Activated T-cell treated with anti-CD3 and anti-CD28 coated beads for 24 hours (primary cell): ENCODE measurements around the gene LCMT1.

Experiments used
- DNase-seq: peaks from one replicate; pipeline ENCODE4 v3.0.0-alpha.2; 2020; ENCODE audit warnings: low read depth

LCMT1 gene

DNA sequence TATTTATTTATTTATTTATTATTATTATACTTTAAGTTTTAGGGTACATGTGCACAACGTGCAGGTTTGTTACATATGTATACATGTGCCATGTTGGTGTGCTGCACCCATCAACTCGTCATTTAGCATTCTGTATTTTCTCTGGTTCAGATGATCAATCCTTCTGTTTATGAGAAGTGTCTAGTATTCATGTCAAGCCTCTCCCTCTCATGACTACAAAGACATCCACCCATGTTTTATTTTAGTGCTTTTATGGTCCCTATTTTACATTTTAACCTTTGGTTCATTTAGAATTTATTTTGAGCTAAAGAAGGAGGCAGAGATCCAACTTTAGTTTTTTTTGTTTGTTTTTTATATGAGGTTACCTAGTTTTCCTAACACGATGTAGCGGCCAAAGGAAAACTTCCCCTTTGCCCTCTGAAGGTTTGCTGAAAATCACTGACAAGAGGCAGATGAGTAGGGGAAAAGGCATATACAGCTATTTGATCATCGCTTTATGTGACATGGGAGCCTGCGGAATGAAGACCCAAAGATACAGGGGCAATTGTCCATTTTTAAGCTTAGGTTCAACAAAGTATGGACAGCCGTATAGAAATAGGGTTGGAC, 82.8 kb downstream of the LCMT1 start:
- no peak for DNase-seq

DNA sequence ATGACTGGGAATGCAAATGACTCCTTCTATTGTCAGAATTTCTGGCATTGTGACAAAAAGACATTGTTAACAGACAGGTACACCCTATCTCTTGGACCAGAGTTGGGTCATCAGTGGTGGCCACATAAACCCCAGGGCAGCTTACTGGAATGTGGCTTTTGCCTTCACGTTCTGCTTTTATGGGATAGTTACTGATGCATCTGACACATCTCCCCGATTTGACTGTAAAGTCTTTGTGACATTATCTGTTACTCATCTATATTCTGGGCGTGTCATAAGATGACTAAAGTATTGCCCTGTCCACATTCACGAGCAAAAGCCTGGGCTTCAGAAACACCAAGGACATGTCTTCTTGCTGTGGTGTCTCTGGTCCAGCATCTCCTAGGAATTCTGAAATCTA, 86.5 kb downstream of the LCMT1 start:
- no peak for DNase-seq

DNA sequence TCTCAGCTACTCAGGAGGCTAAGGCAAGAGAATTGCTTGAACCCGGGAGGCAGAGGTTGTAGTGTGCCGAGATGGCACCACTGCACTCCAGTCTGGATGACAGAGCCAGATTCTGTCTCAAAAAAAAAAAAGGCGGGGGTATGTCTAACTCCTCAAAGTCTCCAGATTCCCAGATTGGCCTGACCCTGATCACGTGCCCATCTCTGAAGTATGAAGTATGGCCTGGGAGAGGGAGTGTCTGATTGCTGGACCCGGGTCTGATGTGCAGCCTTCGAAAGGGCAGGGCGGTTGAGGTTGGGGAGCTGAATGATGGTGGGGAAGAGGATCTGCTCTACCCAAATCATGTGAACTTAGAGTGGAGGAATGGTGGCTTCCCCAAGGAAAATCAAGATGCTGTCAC, 87.9 kb downstream of the LCMT1 start:
- DNase-seq = no peak

DNA sequence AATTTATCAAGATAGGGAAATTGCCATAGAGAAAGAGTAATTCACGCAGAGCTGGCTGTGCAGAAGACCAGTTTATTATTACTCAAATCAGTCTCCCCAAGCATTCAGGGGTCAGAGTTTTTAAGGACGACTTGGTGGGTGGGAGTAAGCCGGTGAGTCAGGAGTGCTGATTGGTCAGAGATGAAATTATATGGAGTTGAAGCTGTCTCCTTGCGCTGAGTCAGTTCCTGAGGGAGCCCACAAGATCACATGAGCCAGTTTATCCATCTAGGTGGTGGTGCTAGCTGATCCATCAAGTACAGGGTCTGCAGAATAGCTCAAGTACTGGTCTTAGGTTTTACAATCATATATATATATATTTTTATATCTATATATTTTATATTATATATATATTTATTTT, 99.2 kb downstream of the LCMT1 start:
- DNase-seq = no peak

DNA sequence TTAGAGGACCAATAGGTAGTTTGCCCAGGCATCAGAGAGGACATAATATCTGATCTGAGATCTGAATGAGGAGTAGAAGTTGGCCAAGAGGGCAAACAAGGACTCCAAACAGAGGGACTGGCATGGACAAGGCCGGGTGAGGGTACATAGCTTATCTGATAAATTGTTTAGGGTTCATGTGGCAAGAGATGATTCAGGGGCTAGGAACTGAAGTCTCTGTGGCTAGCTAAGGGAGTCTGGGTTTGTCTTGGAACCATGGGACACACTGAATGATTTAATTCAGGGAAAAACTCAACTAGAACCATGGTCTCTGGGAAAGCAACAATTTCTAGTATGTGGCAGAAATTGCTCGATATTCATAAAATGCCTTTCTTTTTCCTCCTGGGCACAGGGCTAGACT, 101.1 kb downstream of the LCMT1 start:
- DNase-seq = no peak

DNA sequence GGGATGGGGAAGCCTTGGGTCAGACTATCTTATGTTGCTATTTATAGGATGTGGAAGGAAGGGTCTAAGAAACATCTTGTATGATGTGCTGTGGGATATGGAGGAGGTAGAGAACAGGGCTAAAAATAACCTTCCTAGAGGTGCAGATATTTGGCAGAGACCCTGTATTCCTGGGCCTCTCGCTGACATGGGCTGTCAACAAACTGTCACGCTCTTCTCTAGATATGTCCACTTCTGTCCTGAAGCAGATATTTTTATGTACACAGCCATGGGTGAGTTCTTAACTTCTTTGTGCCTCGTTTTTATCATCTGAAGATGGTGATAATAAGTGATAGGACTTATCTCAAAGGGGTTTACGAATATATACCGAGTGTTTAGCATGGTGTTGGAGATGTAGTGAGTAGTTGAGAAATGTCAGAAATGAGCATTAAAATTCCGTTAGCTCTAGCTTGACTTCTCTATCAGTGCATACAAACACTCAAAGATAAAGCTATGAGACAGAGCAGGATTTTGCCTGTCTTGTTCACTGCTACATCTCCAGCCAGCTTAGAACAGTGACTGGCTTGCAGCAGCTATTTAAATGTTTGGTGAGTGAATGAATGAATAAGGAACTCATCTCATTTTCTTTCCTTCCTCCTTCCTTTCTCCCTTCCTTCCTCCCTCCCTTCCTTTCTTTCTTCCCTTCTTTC, 102.3 kb downstream of the LCMT1 start:
- no peak for DNase-seq

DNA sequence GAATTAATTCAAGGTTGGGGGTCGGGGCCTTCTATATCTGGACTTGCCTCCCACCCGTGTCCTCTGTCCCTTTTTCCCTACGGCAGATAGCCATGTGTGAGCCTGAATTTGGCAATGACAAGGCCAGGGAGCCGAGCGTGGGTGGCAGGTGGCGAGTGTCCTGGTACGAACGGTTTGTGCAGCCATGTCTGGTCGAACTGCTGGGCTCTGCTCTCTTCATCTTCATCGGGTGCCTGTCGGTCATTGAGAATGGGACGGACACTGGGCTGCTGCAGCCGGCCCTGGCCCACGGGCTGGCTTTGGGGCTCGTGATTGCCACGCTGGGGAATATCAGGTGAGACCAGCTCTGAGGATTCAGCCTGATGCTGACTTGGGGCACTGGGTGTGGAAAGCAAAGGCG, 105.6 kb downstream of the LCMT1 start:
- no peak for DNase-seq

DNA sequence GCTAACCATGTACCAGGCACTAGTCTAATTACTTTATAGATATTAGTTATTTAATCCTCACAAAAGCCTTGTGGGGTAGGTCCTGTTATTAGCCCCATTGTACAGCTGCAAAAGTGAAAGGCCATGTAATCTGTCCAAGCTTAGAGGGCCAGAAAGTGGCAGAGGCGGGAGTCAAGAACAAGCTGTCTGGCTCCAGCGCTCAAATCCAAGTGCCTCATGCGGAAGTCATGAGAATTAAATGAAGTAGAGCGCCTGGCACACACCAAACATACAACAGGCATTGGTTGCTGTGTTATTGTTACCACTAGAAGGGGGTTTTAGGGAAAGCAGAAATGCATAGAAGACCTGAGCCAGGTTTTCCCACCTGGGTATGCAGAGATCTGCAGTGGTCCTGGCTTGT, 106.4 kb downstream of the LCMT1 start:
- no peak for DNase-seq

DNA sequence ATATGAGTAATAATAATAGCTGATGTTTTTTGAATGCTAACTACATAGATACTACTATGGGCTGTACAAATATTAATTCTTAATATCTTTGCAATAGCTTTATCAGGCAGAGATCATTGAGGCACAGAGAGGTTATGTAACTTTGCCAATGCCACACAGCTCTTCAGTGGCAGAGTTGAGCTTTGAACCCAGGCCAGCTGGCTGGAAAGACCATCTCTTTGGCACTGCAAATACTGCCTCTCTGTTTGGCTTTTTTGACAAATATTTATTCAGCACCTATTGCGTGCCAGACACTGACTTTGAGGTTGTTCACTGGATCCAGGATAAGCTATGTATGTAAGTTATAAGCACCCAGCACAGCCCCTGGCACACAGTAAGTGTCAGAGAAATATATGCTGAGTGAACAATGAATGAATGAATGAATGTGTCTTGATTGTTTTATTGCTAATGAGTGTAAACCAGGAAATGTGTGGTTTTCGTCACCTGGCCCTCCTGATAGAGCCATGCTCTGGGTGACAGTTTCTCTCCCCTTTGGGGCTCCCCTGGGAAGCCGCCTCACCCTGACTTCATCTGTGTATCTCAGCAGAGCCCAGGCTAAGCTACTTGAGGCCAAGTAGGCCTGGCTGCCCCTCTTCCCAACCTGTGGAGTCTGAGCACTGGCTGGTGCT, 107.7 kb downstream of the LCMT1 start:
- no peak for DNase-seq

DNA sequence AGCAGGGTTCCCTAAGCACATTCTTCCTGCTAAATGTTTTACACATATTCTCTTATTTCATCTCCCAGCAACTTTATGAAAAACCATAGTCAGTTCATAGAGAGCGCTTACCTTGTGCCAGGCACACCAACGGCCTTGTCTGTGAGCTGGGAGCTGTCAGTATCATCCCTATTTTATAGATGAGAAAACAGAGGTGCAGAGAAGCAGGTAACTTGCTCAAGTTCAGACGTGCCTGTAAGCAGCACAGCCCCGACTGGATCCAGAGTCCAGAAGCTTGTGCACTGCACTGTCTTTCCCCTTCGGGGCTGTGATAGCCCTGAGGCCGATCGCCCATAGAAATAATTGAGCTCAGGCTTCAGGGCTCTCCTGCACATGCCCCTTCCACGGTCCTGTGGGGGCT, 111.4 kb downstream of the LCMT1 start:
- DNase-seq = no peak

DNA sequence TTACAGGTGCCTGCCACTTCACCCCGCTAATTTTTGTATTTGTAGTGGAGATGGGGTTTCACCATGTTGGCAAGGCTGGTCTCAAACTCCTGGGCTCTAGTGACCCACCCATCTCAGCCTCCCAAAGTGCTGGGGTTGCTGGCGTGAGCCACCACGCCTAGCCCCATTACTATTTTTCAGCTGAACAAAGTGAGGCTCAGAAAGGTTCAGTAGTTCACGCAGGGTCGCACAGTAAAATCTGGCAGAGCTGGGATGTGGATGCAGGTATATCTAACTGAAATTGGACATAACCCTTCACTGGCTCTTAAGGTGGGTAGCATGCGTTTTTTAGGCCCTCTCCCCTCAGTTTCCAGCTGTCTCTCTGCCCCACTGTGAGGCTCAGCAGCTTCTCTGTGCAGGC, 112.4 kb downstream of the LCMT1 start:
- DNase-seq = no peak

DNA sequence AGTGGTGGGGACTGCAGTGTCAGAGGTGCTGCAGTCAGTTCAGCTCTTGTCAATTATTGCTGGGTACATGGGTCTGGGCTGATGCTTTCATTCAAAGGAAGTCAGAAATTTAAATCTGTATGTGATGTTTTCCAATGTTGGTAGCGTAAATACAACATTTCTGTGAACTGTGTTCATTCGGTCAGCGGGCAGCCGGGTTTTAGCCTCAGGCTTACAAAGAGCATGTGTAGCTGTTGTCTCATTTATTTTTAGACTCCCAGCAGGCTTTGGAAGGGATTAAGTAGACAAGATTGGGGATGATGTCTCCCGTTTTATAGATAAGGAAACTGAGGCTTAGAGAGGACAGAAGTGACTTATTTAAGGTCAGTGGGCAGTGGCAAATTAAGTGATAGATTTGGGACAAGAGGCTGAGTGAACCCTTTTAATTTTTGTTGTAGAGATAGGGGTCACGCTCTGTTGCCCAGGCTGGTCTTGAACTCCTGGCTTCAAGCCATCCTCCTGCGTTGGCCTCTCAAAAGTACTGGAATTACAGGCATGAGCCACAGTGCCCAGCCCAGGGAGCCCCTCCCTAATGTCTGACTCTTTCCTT, 113.3 kb downstream of the LCMT1 start:
- DNase-seq = no peak
